AG10803 (cell line): ENCODE data around the gene NPHP1.
"Not testable (repeated sequence)": the region's sequence is repeated elsewhere in the genome, so short reads cannot be mapped to it uniquely, and the experiment has no call there.

Experiments used
- DNase-seq: peaks from one replicate; pipeline ENCODE4 v3.0.0; 2010; ENCODE audit warnings: low read depth
- H3K4me3 ChIP-seq: 2 replicates; pipeline ENCODE4 v1.5.1; 2011; ENCODE audit warnings: mild to moderate bottlenecking, low read length, control low read depth
- TF ChIP-seq, protein P1 (sequence below): conservative IDR thresholded peaks from 2 replicates; pipeline ENCODE4 v1.5.1; 2011; ENCODE audit warnings: mild to moderate bottlenecking, low read length, control low read depth, inconsistent platforms

NPHP1 gene

DNA sequence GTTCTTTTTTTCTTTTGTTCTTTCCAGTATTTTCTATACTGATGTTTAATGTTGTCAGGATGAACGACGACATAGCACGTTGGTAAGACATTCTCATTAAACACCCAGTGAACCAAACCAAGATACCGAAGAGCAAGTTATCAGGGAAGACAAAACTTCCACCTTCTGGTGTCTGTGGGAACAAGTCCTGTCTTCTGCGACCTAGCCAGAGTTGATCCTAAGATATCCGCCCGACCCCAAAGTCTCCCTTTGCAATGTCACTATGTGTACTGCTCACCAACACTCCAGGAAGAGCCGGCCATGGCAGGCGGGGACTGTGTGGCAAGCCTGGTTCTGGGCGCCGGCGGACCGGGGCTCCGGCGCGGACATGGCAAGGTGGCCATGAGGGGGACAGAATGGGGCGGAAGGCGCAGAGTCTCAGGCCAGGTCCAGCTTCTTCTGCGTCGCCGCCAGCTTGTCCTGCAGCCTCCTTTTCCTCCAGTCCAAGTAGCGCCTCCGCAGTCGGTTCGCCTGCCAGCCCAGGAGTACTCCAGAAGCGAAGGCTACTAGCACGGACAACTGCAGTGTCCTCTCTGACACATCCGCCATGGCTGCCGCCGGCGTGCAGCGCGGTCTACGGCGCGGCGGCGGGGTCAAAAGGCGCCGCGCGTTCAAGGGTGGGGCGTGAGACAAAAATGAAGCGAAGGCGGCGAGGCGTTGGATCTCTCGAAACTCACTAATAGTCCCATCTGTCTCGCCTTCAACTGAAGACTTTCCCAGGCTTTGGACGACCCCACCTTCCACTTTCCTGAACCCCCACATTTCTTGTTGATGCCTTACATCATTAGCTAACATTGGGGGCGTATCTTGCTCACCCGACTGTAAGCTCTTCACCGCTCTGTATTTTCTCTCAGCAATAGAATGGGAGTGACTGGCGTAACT is 7.4 kb upstream of the NPHP1 start, which contains the start of gene MTLN:
Gene MTLN (minus strand): TSS at position 610 of the 921 bp plus-strand sequence. CDS start 22 bp downstream, at position 588.
- peak within 1 kb of the TSS; percentile 84 for H3K4me3 ChIP-seq
- peak; percentile 66 for DNase-seq
- TF ChIP-seq, protein P1, sequence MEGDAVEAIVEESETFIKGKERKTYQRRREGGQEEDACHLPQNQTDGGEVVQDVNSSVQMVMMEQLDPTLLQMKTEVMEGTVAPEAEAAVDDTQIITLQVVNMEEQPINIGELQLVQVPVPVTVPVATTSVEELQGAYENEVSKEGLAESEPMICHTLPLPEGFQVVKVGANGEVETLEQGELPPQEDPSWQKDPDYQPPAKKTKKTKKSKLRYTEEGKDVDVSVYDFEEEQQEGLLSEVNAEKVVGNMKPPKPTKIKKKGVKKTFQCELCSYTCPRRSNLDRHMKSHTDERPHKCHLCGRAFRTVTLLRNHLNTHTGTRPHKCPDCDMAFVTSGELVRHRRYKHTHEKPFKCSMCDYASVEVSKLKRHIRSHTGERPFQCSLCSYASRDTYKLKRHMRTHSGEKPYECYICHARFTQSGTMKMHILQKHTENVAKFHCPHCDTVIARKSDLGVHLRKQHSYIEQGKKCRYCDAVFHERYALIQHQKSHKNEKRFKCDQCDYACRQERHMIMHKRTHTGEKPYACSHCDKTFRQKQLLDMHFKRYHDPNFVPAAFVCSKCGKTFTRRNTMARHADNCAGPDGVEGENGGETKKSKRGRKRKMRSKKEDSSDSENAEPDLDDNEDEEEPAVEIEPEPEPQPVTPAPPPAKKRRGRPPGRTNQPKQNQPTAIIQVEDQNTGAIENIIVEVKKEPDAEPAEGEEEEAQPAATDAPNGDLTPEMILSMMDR, result no peak

DNA sequence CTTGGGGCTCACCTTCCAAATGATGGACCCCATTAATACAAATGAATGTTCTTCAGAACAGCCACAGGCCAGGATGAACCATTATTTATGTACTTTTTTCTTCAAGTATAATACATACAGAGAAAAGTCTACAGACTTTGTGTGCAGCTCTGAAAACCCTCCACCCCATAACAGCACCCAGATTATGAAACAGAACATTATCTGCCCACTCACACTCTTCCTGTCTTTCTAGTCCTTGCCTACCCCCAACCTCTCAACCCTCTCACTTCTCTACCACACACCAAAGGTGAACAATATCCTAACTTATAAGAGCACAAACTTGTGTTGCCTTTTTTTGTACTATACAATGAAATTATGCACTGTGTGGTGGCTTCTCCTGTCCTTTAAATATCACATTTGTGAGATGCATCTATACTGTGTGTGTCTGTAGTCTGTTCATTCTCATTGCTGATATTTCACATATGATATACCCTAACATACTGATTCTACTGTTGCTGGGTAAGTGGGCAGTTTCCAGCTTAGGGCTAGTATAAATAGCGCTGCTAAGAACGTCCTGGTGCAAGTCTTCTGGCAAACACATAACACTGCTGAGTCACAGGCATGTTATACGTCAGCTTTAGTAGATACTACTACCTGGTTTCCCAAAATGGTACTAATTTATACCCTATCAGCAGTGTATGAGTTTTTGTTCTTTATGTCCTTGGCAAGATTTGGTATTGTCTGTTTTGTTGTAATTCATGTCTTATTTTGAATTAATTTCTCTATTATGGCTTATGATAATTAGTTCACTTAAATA is 1.0 kb upstream of the NPHP1 start:
- H3K4me3 ChIP-seq, result no peak overlapping the region
- no peak for DNase-seq
- TF ChIP-seq, protein P1, result no peak

DNA sequence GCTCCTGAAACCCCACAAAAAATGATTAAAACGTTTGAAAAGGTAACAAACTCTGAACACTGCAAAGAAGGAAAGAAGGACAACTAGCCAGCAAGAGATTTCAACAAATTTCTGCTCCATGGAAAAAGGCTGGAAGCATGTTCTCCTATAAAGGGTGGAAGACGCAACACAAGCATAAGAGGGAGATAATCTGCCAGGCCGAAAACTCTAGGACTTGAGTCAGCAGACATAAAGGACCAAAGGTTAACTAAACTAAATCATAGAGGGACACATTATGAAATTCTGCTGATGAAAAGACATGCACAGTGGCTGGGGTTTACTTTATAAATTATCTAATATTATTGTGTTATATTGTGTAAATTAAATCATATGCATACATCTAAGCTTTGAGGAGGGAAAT is 6.8 kb downstream of the NPHP1 start:
- DNase-seq, result no peak
- TF ChIP-seq, protein P1, result no peak
- H3K4me3 ChIP-seq, result no peak overlapping the region

DNA sequence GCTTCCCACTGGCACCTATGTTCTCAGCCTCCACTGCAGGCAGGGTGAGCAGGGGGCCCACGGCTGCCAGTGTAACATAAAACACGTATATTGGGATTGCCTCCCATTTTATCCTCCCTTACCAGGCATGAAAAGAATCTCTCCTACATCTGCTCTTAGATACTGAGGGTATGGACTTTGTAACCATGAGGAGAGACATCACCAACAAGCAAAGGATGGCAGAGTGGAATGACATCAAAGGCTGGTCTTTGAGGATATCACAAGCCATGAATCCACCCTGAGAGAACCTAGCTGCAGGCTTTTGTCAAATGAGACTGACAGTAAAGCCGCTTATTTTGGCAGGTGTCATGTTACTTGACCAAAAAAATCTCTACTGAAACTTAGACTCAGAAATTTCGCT is 7.4 kb downstream of the NPHP1 start:
- DNase-seq, result no peak
- TF ChIP-seq, protein P1, result no peak

DNA sequence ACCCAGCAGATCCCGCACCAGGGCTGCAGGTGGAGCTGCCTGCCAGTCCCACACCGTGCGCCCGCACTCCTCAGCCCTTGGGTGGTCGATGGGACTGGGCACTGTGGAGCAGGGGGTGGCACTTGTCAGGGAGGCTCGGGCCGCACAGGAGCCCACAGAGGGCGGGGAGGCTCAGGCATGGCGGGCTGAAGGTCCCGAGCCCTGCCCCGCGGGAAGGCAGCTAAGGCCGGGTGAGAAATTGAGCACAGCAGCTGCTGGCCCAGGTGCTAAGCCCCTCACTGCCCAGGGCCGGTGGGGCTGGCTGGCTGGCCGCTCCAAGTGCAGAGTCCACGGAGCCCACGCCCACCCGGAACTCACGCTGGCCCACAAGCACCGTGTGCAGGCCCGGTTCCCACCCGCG is 14.6 kb downstream of the NPHP1 start:
- not testable (repeated sequence) for H3K4me3 ChIP-seq, DNase-seq

More for the DNA sequence above, 7.4 kb downstream of the NPHP1 start:
- no peak overlapping the region for H3K4me3 ChIP-seq

DNA sequence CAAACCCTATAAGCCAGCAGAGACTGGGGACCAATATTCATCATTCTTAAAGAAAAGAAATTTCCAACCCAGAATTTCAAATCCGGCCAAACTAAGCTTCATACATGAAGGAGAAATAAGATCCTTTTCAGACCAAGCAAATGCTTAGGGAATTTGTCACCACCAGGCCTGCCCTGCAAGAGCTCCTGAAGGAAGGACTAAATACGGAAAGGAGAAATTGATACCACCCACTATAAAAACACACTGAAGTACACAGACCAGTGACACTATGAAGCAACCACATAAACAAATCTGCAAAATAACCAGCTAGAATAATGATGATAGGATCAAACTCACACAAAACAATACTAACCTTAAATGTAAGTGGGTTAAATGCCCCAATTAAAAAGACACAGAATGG is 22.4 kb downstream of the NPHP1 start:
- TF ChIP-seq, protein P1, result no peak

DNA sequence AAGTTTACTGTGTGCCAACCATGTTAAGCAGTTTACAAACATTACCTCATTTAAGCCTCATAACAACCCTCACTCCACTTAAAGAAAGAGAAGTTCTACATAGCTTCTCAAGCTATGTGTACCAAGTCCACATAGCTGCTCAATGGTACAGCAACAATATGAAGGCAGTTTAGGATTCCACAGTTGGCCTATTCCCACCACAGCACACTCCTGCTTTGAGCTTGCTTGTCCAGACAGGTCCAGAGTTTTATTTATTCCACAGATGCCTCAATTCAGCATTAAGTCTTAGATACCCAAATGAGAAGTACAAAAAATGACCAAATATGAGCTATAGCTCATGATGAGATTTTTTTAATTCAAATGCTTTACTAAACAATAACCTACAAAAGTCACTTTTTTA is 24.8 kb downstream of the NPHP1 start:
- no peak for DNase-seq
- no peak overlapping the region for H3K4me3 ChIP-seq
- TF ChIP-seq, protein P1, result no peak

More for the DNA sequence above, 22.4 kb downstream of the NPHP1 start:
- DNase-seq, result no peak
- H3K4me3 ChIP-seq, result no peak overlapping the region
